SH-SY5Y (cell line): ENCODE results near the gene ABCC1.

ENCODE experiments used
- GATA2 ChIP-seq: IDR thresholded peaks from 2 replicates; pipeline ENCODE4 v1.6.1; 2011; ENCODE audit warnings: mild to moderate bottlenecking, low read depth, low read length
- GATA3 ChIP-seq: IDR thresholded peaks from 2 replicates; pipeline ENCODE4 v1.6.1; 2011; ENCODE audit warnings: low read depth, mild to moderate bottlenecking, low read length, moderate library complexity

- TF ChIP-seq GATA3 (no peak), GATA2 (no peak)
Measured at GRCh38 chr16:16124438-16124837, 175.0 kb downstream of the ABCC1 start.
